NB4 (cell line): Measurements from ENCODE around the gene PDE4D.

Experiments
- CTCF ChIP-seq: IDR thresholded peaks from one replicate; pipeline ENCODE4 v1.5.1; 2012; ENCODE audit warnings: low read depth, low read length
- POLR2A ChIP-seq: IDR thresholded peaks from 2 replicates; pipeline ENCODE4 v1.6.1; 2011; ENCODE audit warnings: mild to moderate bottlenecking; ENCODE audit not compliant: insufficient read length; ENCODE audit errors: extremely low read depth
- TF ChIP-seq, protein P1 (sequence below): IDR thresholded peaks from 2 replicates; pipeline ENCODE4 v1.6.1; 2011; ENCODE audit warnings: low read depth, low read length

DNA sequence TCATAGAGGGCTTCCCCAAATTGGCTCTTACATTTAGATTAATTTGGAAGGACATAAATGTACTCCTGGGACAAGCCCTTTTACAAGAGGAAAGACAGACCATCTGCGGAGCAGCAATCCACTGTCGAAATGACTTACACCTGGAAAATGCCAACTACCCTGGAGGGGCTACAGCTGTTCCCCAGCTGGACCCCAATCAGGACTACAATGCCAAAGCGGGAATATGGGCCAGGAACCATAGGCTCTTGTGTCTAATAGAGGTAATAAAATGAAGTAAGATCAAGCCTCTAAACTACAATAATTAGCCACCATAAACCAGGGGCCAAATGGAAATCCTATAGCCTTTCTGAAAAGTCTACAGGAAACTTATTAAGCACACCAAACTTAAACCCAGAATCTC lies 581.3 kb downstream of the PDE4D start:
- TF ChIP-seq CTCF = no peak
- TF ChIP-seq, protein P1, sequence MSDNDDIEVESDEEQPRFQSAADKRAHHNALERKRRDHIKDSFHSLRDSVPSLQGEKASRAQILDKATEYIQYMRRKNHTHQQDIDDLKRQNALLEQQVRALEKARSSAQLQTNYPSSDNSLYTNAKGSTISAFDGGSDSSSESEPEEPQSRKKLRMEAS = no peak
- no peak for TF ChIP-seq POLR2A
